Adrenal gland (tissue), 12 donors: ENCODE measurements around the gene CCDC175. TPM values are rescaled to one million over a fixed set of nuclear protein-coding genes. Genes with fewer than 3 reads are reported as not detected.

Source experiments
- DNase-seq, 7 donors: peaks; one replicate each; pipeline ENCODE4 v3.0.0-alpha.2; 2019 to 2020
- H3K27ac ChIP-seq, 5 donors: fragments of 200-600 bp; sonication (generic) in 4 of 5; 1 replicate in 3 of 5; 2 replicates in 2 of 5; pipeline versions ENCODE4 v1.5.1 to v1.8.0; 2016 to 2020; ENCODE audit warnings: mild to moderate bottlenecking in 1 of 5
- H3K27me3 ChIP-seq: fragments of 200-600 bp; 2 replicates; pipeline ENCODE4 v1.8.0; 2021
- H3K36me3 ChIP-seq, 2 donors: fragments of 200-600 bp; replicated peaks in 1 of 2; 1 replicate in 1 of 2; 2 replicates in 1 of 2; pipeline versions ENCODE4 v1.5.1 to v1.8.0; 2018 to 2022
- H3K4me1 ChIP-seq, 2 donors: fragments of 200-600 bp; replicated peaks in 1 of 2; 1 replicate in 1 of 2; 2 replicates in 1 of 2; pipeline versions ENCODE4 v1.5.1 to v1.8.0; 2018 to 2021
- H3K4me3 ChIP-seq, 4 donors: fragments of 200-600 bp; sonication (generic) in 3 of 4; one replicate each; pipeline ENCODE4 v1.5.1; 2016 to 2018
- H3K9me3 ChIP-seq, 3 donors: fragments of 200-600 bp; sonication (generic) in 1 of 3; replicated peaks in 1 of 3; 1 replicate in 2 of 3; 2 replicates in 1 of 3; pipeline versions ENCODE4 v1.5.1 to v1.8.0; 2016 to 2021
- POLR2A ChIP-seq, 2 donors: fragments of 450-650 bp; IDR thresholded peaks; one replicate each; pipeline ENCODE4 v1.6.1; 2017; ENCODE audit warnings: antibody characterized with exemption in 2 of 2, mild to moderate bottlenecking in 2 of 2, moderate library complexity in 1 of 2
- WGBS, 4 donors: extraction: QIAGEN DNeasy Blood & Tissue Kit in 2 of 4; methylation state at CpG; one replicate each; pipeline versions ENCODE4 v1.1.5 to v1.1.7; 2013 to 2017; 5-methylcytosine and 5-hydroxymethylcytosine counted together
- intact Hi-C, 2 donors: fragments of 100-400 bp; cut with DNase I; formaldehyde crosslinking; loops; one replicate each; pipeline versions ENCODE4 v1.14.1 to v1.15.0; 2022 to 2023
- polyA plus RNA-seq, 3 donors: library from polyadenylated mRNA; stranded (reverse); fragments of 200-250 nt in 2 of 3; fragments of 350-450 nt in 1 of 3; fragmentation: Illumina TruSeq in 1 of 3; extraction: RNeasy Lipid Tissue Mini Kit (QIAGEN cat#74804) in 1 of 3; gene quantifications; one replicate each; pipeline ENCODE4 v1.2.3, GENCODE V29; 2013 to 2014
- total RNA-seq, 9 donors: library from RNA; depleted of rRNA in 4 of 9; stranded (reverse); fragments of >200 nt in 4 of 9; fragments of 120-200 nt in 1 of 9; fragmentation: NEBNext Ultra II Directional in 1 of 9; extraction: Animal tissue kit (Norgen Biotek cat#: 25700) in 1 of 9; gene quantifications; one replicate each; pipeline versions ENCODE4 v1.1.0 to v1.2.4, GENCODE V29; 2013 to 2023
- TF ChIP-seq, protein P1 (sequence below), 6 experiments: fragments of 450-650 bp in 4 of 6; fragments of 200-600 bp in 2 of 6; sonication (generic) in 1 of 6; IDR thresholded peaks; 1 replicate in 5 of 6; 2 replicates in 1 of 6; pipeline versions ENCODE4 v1.5.1 to v1.8.0; 2016 to 2021; ENCODE audit warnings: antibody characterized with exemption in 6 of 6, mild to moderate bottlenecking in 2 of 6, moderate library complexity in 1 of 6
- donor health status: healthy with polysubstance abuse.
- donor health status: Bipolar disorder and iron deficiency.
- donor health status: DM: yes; HTN: yes; CAD: no.
- donor health status: DM: no; HTN: no; CAD: no.
- donor health status: DM: no; HTN: no; CAD: no.
- donor health status: DM: yes; HTN: yes; CAD: no.

Gene CCDC175
- total and polyA plus RNA-seq, 12 donors = 0.49 to 0.77 TPM; not detected in 10

DNA sequence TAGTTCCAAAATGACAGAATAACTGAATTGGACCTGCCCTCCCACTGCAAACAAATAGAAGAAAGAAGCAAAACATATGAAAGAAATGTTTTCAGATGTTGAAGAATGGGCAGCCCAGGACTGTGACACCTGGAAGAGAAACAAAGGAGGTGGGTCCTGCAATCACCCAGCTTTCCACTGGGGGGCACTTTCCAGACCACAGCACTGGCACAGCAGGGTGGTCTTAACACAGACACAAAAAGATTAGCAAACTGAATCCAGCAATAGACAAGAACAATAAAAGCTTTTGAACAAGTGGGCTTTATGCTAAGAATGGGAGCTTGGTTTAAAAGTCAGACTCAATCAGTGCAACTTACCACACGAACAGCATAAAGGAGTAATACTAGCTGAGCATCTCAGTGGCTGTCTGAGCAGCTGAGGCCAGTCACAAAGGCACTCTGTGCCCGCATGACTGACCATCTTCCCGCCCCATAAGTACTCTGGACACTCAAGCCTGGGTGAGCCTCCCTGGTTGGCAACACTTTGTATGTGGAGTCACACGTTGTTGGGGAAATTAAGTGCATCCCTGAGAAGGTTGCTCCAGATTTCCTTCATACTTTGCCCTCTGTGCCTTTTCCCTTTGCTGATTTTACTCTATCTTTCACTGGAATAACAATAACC, 64.6 kb downstream of the CCDC175 start:
- WGBS, 4 donors = 73 to 81% (median 76%) methylated on average over 4 of the region's 4 CpGs
- no peak for DNase-seq

DNA sequence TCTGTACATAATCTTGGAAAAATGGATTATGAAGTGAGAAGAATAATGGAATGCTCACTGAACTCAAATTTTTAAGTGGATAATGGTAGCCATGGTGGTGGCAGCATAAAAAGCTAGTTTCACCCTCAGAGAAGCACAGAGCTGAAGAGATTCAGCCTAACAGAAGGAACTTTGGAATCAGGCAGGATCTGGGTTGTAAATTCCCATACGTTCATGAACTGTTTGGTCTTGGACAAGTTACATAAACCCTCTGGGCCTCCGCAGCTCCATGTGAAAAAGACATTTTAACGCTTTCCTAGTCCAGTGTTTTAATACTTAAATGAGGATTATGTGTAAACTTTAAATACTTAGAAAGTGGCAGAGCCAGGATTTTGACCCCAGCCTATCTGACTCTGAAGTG, 65.6 kb downstream of the CCDC175 start:
- no peak overlapping the region for H3K27ac ChIP-seq
- DNase-seq = no peak
- intact Hi-C loops = no loop called here

More for the DNA sequence above, 64.6 kb downstream of the CCDC175 start:
- H3K27ac ChIP-seq = no peak overlapping the region
- H3K4me1 ChIP-seq = no peaks in the 10 kb centered on the region
- no peak for TF ChIP-seq POLR2A (IDR thresholded peaks at IDR 0.05)
- TF ChIP-seq, protein P1, sequence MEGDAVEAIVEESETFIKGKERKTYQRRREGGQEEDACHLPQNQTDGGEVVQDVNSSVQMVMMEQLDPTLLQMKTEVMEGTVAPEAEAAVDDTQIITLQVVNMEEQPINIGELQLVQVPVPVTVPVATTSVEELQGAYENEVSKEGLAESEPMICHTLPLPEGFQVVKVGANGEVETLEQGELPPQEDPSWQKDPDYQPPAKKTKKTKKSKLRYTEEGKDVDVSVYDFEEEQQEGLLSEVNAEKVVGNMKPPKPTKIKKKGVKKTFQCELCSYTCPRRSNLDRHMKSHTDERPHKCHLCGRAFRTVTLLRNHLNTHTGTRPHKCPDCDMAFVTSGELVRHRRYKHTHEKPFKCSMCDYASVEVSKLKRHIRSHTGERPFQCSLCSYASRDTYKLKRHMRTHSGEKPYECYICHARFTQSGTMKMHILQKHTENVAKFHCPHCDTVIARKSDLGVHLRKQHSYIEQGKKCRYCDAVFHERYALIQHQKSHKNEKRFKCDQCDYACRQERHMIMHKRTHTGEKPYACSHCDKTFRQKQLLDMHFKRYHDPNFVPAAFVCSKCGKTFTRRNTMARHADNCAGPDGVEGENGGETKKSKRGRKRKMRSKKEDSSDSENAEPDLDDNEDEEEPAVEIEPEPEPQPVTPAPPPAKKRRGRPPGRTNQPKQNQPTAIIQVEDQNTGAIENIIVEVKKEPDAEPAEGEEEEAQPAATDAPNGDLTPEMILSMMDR (IDR thresholded peaks at IDR 0.05) = peak in 1 of 6 experiments; percentile 19
- H3K36me3 ChIP-seq = no peaks in the 10 kb centered on the region
- intact Hi-C loops = no loop called here
- no peaks in the 10 kb centered on the region for H3K27me3 ChIP-seq
- no peaks in the 10 kb centered on the region for H3K9me3 ChIP-seq
- H3K4me3 ChIP-seq = no peak overlapping the region

DNA sequence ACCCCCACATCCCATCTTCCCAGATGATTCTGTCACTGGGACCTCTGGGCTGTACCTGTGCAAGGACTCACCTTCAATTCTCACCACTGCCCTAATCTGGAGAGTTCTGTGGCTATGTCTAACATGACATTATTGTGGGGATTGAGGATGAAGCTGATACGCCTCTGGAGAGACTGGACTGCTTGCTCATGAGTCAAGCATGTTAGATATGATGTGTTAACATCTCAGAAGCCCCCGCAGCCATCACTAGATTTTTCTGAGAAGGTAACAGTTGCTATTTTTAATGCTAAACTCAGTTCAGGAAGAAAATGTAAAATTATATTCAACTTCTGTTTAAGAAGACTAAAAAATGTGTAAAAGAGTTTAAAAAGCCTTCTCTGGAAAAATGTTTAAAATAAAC, 66.6 kb downstream of the CCDC175 start:
- Histone ChIP-seq H3K4me3 (no peak overlapping the region), H3K27ac (no peak overlapping the region), H3K27me3 (no peaks in the 10 kb centered on the region), H3K9me3 (no peaks in the 10 kb centered on the region), H3K4me1 (no peaks in the 10 kb centered on the region), H3K36me3 (no peaks in the 10 kb centered on the region)
- DNase-seq = no peak
- intact Hi-C loops = no loop called here
- 84 to 91% (median 87%) methylated on average over 2 of the region's 2 CpGs for WGBS, 4 donors
- TF ChIP-seq POLR2A (IDR thresholded peaks at IDR 0.05) = no peak
- TF ChIP-seq, protein P1 (IDR thresholded peaks at IDR 0.05) = no peak

More for the DNA sequence above, 65.6 kb downstream of the CCDC175 start:
- Histone ChIP-seq H3K36me3 (no peaks in the 10 kb centered on the region), H3K9me3 (no peaks in the 10 kb centered on the region), H3K27me3 (no peaks in the 10 kb centered on the region), H3K4me1 (no peaks in the 10 kb centered on the region), H3K4me3 (no peak overlapping the region)
- WGBS, 4 donors = 53 to 68% (median 60%) methylated on average over 3 of the region's 3 CpGs
- TF ChIP-seq, protein P1 (IDR thresholded peaks at IDR 0.05) = no peak
- no peak for TF ChIP-seq POLR2A (IDR thresholded peaks at IDR 0.05)

DNA sequence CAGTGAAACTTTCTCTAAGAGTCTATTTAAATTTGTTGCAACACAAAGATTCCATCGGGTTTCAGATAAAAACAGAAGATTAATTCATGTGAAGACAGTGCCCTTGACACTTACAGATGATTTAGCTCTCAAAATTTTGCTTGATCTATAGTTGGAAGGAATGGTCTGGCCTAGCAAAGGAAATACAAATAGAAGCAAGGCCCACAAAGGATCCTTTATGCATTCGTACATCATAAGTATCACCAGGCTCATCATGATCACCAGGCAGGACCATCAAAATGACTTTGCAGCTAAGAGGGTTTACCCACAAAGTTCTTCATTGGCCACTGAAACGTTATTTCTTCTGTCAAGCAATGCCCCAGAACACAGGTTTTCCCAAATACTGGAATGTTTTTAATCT, 67.5 kb downstream of the CCDC175 start:
- 48 to 70% (median 57%) methylated on average over 3 of the region's 3 CpGs for WGBS, 4 donors
- Histone ChIP-seq H3K27ac (no peak overlapping the region), H3K36me3 (peaks cover 0 to 4% of the 10 kb centered on the region in 2 donors), H3K4me3 (no peak overlapping the region), H3K4me1 (no peaks in the 10 kb centered on the region), H3K9me3 (no peaks in the 10 kb centered on the region), H3K27me3 (no peaks in the 10 kb centered on the region)
- no peak for DNase-seq
- TF ChIP-seq, protein P1 (IDR thresholded peaks at IDR 0.05) = no peak
- no peak for TF ChIP-seq POLR2A (IDR thresholded peaks at IDR 0.05)
- intact Hi-C loops = no loop called here
